Activated CD8-positive, alpha-beta memory T cell treated with anti-CD3 and anti-CD28 coated beads, Interleukin-2, amount 50 U/mL, for 4 hours (primary cell): Measurements from ENCODE around the gene S100A10.
A peak's percentile ranks its signal among the peaks of the same experiment; 100 is the strongest.

ENCODE experiments used
- DNase-seq: peaks from one replicate; pipeline ENCODE4 v3.0.0-alpha.2; 2020

The S100A10 gene

GRCh38 chr1:151960780-151961513, 32.7 kb downstream of the S100A10 start:
- DNase-seq: no peak

DNA sequence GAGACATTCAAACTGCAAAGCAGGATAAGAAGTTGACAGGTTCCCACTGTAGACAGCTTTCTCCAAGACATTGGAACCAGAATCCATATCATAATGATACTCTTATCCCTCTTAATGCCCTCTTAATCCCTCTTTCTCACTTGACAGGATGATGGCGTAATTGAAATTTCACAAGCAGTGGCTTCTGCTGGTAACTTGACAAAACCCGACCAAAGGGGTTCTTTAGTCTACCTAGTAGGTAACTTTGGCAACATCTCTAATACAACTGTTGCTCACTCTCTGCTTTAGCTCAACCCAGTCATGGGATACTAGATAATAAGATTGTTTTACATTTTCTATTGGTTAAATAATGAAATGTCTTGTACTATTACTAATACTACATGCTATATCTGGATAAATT, 34.7 kb downstream of the S100A10 start:
- DNase-seq: no peak

DNA sequence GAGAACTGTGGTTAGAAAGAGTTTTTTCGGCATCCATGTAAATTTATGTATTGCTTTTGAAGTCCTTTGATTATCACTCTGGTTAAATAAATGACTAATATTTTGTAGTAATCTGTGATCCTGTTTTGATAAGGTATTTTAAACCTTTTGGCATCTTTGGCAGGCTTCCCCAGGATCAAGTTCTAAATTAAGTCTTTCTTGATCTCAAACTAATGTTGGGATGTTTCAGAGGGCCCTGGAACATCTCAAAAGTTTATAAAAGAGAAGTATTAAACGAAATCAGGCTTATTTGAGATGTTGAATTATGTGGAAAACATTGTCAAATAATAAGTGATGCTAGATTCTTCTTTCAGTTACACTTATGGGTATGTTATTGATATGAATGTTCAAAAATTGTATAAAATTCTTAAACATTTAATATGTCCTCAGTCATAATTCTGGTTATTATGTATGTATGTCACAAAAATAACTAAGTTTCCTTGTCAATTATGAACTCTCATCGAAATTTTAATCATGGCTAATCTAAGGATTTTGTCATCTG, 36.6 kb downstream of the S100A10 start:
- no peak for DNase-seq

GRCh38 chr1:151953409-151954094, 40.1 kb downstream of the S100A10 start:
- no peak for DNase-seq

- no peak for DNase-seq
Measured at GRCh38 chr1:151952811-151953210, 40.8 kb downstream of the S100A10 start.

- DNase-seq: no peak
Measured at GRCh38 chr1:151949371-151950193, 44.1 kb downstream of the S100A10 start.

GRCh38 chr1:151948506-151948905, 45.2 kb downstream of the S100A10 start:
- DNase-seq: no peak

DNA sequence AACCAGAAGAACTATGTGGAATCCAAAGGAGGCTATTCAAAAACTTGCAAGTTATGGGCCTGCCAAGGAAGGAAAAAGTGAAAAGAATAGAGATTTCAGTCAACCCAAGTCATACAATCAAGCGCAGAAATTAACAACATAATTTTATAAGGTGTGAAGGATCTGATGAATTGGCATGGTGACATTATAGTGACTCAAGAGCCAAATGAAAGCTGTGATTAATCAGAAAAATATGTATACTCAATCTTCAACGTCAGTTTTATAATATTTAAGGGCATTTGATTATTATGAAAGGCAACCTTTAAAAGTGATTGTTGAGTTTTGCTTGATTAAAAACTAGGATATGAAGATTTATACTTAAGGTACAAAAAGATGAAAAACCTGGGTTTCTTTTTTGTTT, 46.5 kb downstream of the S100A10 start:
- DNase-seq: no peak

- peak; percentile 67 for DNase-seq
Measured at GRCh38 chr1:151945725-151946722, 47.6 kb downstream of the S100A10 start.

DNA sequence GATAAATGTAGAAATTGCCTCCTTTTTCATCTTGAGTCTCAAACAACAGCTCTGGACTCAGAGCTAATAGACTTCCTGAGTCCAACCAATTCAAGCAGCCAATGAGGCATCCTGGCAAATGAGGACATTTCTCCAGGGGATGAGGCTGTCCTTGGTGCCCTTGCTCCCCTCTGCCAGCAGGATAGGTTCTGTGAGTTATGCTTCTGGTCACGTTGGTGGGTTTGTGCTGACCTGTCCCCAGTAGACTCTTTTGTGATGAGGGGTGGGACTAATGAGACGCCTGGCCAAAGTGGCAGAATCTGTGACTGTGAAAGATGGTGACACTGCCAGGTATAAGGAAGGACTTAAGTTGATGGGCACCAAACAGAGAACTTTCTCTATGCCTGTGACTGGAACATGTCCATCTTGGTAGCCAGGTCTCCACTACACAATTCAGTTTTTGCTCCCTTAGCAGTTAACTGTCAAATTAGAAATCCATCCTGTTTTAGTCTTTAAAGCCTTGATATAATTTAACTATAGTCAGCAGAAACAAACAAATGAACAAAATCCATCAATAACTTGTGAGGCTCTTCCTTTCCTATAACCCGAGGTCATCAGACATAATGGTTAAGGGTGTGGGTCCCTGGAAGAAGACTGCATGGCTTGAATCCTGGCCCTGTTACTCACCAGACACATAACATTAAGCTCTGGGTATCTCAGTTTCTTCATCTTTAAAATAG, 48.6 kb downstream of the S100A10 start:
- no peak for DNase-seq

- no peak for DNase-seq
Measured at GRCh38 chr1:151944126-151944856, 49.4 kb downstream of the S100A10 start.

- DNase-seq: no peak
Measured at GRCh38 chr1:151943591-151943990, 50.1 kb downstream of the S100A10 start.

- DNase-seq: no peak
Measured at GRCh38 chr1:151942882-151943281, 50.8 kb downstream of the S100A10 start.

DNA sequence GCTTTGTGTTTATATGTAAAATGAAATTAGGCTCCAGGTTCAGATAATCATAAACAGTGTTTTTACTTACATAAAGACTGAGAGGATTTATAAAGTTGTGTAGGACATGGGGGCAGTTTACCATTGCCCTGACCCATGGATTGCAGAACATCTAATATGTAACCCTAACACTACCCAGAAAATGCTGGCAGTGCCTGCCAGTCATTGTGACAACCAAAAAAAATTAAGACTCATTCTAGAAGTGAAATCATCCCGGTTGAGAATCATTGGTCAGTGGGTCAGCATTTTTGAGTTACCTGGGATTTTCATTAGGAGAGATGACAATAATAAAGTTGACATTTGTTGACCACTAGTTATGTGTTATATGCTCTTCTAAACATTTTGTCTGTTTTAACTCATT, 53.1 kb downstream of the S100A10 start:
- no peak for DNase-seq

DNA sequence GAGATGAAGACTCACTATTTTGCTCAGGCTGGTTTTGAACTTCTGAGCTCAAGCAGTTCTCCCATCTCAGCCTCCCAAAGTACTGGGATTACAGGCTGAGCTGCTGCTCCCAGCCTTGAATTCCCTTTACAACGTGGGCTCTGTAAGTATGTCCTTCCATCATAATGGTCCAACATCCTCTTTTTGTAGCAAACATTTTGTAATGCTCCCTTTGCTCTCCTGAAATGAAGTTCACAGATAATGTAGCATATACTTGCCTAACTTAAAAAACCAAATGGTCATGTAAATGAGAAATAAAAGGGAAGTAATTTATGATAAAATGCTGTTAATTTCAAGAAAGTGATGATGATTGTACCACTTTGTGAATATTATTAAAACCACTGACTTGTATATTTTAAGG, 53.9 kb downstream of the S100A10 start:
- DNase-seq: no peak

DNA sequence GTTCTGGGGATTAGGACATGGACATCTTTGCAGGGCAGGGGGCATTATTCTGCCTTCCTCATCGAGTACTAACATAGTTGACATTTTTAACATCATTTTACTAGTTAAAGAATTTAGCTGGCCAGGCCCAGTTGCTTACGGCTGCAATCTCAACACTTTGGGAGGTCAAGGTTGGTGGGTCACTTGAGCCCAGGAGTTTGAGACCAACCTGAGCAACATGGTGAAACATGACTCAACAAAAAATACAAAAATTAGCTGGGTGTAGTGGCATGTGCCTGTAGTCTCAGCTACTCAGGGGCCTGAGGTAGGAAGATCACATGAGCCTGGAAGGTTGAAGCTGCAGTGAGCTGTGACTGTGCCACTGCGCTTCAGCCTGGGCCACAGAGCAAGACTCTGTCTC, 54.5 kb downstream of the S100A10 start:
- DNase-seq: no peak

GRCh38 chr1:151936653-151937052, 57.0 kb downstream of the S100A10 start:
- DNase-seq: no peak

GRCh38 chr1:151935894-151936602, 57.6 kb downstream of the S100A10 start:
- no peak for DNase-seq

GRCh38 chr1:151935154-151935553, 58.5 kb downstream of the S100A10 start:
- no peak for DNase-seq

GRCh38 chr1:151934048-151934493, 59.6 kb downstream of the S100A10 start:
- DNase-seq: peak; percentile 29
